CMK (cell line): ENCODE measurements around the gene ZNF497.
"Not testable (repeated sequence)": the region's sequence is repeated elsewhere in the genome, so short reads cannot be mapped to it uniquely, and the experiment has no call there.

Experiments
- DNase-seq: peaks from one replicate; pipeline ENCODE4 v3.0.0-alpha.2; 2010; ENCODE audit warnings: low read depth

Gene ZNF497

DNA sequence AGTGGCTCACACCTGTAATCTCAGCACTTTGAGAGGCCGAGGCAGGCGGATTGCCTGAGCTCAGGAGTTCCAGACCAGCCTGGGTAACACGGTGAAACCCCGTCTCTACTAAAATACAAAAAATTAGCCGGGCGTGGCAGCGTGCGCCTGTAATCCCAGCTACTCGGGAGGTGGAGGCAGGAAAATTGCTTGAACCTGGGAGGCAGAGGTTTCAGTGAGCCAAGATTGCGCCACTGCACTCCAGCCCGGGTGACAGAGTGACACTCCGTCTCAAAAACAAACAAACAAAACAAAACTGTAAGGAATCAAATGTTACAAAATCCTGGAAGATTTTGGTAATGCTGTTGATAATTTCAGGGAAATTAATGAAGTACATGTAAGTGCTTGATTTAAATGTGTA lies 14.5 kb downstream of the ZNF497 start:
- DNase-seq, result not testable (repeated sequence)

- DNase-seq, result peak; percentile 66
Measured at GRCh38 chr19:58346961-58347929, 15.3 kb downstream of the ZNF497 start.

DNA sequence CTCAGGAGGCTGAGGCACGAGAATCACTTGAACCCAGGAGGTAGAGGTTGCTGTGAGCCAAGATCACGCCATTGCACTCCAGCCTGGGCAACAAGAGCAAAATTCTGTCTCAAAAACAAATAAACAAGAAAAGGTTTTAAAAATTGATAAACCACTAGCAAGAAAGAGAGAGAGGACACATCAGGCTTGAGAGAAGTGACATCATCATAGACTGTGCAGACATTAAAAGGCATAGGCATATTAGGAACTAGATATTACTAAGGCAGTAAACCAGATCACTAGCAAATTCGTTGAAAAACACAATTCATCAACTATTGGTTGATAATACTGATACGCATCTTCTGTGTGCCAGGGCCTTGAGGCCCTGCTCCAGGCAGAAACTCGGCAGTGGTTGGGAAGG lies 17.0 kb downstream of the ZNF497 start:
- DNase-seq, result no peak

GRCh38 chr19:58338825-58339558 lies 23.6 kb downstream of the ZNF497 start:
- DNase-seq, result no peak

GRCh38 chr19:58338336-58338735 lies 24.2 kb downstream of the ZNF497 start:
- DNase-seq, result no peak

- no peak for DNase-seq
Measured at GRCh38 chr19:58336820-58337219, 25.7 kb downstream of the ZNF497 start.

DNA sequence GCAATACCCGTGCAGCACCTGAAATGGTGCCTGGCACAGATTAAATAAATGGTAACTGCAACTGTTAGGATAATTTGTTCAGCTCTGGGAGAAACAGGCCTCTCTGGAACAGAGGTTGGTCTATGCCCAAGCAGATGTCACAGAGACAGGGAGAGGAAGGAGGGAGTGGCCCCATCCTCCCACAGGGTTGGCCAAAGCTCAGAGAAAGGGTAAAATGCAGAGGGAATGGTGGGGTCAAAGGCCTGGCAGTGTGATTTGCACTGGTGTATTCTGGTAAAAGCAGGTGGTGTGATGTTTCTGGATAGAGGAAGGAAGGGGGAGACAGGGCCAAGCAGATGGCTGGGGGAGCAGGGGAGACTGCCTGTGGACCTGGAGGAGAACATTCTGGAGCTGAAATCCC lies 26.3 kb downstream of the ZNF497 start:
- DNase-seq, result no peak

- DNase-seq, result no peak
Measured at GRCh38 chr19:58335630-58336029, 26.9 kb downstream of the ZNF497 start.

DNA sequence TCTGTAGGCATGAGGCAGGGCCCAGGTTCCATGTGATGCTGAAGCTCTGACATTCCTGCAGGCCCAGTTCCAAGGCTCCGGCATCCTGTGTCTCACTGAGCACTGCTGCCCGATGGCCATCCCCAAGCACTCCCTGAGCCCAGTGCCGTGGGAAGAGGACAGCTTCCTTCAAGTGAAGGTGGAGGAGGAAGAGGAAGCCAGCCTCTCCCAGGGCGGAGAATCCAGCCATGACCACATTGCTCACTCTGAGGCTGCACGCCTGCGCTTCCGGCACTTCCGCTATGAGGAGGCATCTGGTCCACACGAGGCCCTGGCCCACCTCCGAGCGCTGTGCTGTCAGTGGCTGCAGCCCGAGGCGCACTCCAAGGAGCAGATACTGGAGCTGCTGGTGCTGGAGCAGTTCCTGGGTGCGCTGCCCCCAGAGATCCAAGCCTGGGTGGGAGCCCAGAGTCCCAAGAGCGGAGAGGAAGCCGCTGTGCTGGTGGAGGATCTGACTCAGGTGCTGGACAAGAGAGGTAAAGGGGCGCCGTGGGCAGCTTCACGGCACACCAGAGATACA lies 27.8 kb downstream of the ZNF497 start:
- no peak for DNase-seq

- DNase-seq, result no peak
Measured at GRCh38 chr19:58332697-58333096, 29.9 kb downstream of the ZNF497 start.

- no peak for DNase-seq
Measured at GRCh38 chr19:58330458-58330857, 32.1 kb downstream of the ZNF497 start.

- no peak for DNase-seq
Measured at GRCh38 chr19:58328999-58329398, 33.6 kb downstream of the ZNF497 start.

DNA sequence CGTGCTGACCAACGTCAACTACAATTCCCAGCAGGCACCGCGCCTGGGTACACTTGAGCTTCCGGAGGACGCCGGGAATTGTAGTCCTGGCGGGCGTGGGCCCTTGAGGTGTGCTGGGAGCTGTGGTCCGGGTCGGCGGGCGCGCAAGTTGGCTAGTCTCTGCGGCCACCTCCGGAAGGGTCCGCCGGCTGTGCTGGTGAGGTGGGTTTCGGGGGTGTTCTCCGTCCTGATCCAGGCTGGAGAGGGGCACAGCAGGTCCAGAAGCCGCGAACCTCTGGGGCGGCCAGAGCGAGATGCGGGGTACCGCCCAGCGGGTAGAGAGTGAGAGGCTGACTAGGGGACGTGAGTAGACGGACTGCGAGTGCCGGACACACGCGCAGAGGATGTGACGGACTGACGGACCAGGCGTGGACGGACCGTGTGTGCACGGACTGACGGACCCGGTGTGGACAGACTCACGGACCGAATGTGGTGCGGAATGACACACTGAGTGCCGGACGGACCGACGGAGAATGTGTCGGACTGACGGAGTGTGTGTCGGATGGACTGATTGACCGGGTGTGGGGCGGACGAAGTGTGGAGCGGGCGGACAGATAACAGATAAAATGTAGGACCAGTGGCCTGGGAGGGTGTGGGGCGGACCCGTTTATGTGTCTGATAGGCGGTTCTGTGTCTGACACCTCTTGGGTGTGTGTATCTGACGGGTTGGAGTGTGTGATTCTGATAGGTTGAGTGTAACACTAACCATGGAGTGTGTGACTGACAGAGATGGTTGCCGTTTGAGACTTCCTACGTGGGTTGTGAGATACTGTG lies 35.4 kb downstream of the ZNF497 start, which contains the start of gene ZSCAN22:
Gene ZSCAN22 (plus strand): TSS at position 81 of the 813 bp plus-strand sequence. CDS start 7,809 bp downstream, outside the sequence.
- peak; percentile 95 for DNase-seq

DNA sequence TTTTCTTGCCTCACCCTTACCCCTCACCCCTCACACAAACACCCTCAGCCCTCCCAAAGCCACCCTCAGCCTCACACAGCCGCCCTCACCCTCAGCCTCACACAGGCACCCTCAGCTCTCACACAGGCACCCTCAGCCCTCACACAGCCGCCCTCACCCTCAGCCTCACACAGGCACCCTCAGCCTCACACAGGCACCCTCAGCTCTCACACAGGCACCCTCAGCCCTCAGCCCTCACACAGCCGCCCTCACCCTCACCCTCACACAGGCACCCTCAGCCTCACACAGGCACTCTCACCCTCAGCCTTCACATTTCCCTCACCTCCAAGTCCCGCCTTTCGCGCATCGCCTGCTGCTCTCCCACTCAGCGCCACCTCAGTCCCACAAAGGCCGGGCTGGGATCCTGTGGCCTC lies 36.0 kb downstream of the ZNF497 start:
- DNase-seq, result no peak

DNA sequence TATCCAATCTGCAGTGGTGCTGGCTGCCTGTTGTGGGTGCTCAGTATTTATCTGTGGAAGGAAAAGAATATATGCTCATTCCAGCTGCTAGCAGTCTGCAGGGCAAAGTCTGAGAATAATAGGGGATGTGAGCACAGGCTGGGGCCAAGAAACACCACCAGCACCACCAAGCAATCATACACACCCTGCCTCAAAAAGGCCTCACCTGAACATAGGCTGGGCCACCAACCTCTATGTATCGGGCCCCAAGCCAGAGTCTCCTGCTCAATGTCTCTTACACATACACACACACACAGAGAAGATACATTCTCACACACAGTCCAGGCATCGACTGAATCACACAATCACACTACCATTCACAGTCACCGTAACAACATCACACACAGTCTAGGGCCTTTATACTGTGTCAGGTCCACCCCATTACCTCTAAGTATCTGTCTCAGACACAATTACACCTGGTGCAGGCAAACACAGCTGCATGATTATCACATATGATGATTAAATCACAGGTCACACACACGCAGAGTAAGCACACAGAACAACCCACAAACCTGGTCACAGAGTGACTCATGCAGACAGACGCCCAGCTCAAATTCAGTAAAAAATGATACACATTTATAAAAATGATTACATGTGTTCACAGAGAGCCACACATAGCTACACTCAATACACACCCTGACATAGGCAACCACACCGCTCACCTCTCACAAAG lies 37.1 kb downstream of the ZNF497 start:
- DNase-seq, result no peak

DNA sequence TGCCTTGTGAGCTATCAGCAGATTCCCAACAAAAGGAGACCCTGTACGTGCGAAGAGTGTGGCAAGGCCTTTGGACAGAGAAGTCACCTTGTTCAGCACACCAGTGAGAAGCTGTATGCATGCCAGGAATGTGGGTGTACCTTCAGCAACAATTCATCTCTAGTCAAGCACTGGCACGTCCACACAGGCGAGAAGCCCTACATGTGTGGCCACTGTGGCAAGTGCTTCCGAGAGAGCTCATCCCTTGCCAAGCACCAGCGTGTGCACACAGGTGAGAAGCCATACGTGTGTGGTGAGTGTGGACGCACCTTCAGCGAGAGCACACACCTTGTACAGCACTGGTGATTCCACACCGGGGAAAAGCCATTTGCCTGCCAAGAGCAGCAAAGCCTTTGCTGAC lies 43.3 kb downstream of the ZNF497 start:
- DNase-seq, result no peak

GRCh38 chr19:58318297-58318696 lies 44.3 kb downstream of the ZNF497 start:
- DNase-seq, result no peak

DNA sequence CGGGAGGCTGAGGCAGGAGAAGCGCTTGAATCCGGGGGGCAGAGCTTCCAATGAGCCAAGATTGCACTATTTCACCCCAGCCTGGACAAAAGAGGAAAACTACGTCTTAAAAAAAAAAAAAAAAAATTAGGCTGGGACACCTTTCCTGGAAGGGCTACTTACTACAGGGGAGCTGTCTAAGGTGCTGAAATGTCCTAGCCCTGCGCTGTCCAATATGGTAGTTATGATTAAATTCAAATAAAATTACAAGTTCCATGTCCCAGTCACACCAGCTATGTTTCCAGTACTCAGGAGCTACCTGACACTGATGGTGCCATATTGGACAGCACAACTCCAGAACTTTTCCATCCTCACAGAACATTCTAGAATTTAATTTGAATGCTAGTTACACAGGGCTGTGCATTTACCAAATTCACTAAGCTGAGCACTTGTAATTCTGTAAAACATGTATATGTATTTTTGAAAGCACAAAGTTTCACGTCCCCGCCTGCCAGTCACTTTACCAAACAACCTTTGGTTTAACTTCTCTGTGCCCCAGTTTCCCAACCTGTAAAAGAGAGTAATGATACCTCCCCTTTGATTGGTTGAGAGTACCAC lies 45.0 kb downstream of the ZNF497 start:
- DNase-seq, result no peak

- DNase-seq, result no peak
Measured at GRCh38 chr19:58315580-58315979, 47.0 kb downstream of the ZNF497 start.

DNA sequence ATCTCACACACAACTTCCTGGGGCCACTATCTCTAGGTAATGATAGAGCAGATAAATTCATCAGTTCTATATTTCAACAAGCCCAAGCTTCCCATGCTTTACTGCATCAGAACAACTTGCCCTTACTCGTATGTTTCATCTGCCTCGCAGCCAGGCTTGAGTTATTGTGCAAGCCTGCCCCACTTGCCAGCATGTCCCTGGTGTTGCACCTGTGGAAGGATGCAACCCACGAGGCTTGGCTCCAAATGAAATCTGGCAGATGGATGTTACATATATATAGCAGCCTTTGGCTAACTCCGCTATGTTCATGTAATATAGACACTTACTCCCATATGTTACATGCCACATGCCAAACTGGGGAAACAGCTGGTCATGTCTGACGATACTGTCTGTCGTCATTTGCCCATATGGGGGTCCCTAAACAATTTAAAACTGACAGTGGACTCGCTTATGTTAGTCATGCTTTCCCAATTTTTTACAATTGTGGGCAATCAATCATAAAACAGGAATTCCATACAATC lies 51.1 kb downstream of the ZNF497 start:
- DNase-seq, result no peak
